Measurements from ENCODE around the gene LYRM7. TPM values are rescaled to one million over a fixed set of nuclear protein-coding genes. Genes with fewer than 3 reads are reported as not detected.
"Not testable (repeated sequence)": the region's sequence is repeated elsewhere in the genome, so short reads cannot be mapped to it uniquely, and the experiment has no call there.

Gene LYRM7
- total RNA-seq, 1 donor from 2014 or later = 5.3 TPM

DNA sequence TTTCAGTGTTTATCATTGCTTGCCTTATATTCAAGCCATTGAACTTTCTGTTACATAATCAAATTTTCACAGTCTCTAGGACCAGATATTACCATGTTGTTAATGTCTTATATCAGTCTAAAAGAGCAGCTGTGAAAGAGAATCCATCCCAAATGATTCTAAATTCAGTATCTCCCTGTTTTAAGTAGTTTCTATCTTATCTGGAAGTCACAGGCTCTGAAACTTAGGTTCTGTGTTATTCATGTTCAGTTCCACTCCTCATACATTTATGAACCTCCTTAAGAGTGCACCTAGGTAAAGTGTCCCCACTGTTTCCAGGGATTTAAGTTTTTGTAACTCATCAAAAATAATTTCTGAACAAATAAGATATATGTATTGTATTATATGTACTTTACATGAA is 9.7 kb downstream of the LYRM7 start:
- ATAC-seq = no peak

DNA sequence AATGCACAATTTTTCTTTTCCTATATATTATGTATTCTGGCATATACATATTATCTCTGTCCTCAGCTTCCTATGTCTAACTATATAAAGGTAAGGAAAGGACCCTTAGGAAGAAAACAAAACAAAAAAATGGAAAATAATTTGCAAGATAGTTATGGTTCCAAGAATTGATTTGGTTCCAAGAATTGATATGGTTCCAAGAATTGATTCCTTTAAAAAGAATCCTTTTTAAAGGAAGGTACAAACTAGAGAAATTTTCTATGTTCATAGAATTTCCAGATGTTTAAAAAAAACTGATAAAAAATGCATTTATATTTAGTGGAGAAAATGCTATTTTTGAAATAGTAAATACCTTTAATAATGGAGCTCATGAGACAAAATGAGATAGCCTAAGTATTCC is 12.1 kb downstream of the LYRM7 start:
- no peak for ATAC-seq

DNA sequence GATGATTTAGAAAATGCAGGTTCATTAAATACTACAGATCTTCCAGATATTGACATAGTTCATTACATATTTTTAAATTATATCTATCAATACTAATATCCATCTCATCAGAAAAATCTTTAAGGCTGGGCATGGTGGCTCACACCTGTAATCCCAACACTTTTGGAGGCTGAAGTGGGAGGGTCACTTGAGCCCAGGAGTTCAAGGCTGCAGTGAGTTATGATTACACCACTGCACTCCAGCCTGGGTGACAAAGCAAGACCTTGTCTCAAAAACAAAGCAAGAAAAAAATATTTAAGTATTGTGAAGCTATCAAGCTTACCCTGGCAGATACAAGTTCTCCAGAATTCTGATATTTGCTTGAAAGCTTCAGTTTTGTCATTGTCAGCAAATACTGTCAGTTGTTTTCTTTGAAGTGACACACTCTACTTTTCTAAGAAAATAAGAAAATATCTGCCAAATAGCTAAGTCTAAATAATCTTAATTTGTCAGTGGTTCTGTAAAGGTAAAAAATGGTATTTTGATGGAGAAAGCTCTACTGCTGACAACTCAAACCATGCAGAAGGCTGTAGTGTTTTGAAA is 14.9 kb downstream of the LYRM7 start:
- ATAC-seq = no peak

DNA sequence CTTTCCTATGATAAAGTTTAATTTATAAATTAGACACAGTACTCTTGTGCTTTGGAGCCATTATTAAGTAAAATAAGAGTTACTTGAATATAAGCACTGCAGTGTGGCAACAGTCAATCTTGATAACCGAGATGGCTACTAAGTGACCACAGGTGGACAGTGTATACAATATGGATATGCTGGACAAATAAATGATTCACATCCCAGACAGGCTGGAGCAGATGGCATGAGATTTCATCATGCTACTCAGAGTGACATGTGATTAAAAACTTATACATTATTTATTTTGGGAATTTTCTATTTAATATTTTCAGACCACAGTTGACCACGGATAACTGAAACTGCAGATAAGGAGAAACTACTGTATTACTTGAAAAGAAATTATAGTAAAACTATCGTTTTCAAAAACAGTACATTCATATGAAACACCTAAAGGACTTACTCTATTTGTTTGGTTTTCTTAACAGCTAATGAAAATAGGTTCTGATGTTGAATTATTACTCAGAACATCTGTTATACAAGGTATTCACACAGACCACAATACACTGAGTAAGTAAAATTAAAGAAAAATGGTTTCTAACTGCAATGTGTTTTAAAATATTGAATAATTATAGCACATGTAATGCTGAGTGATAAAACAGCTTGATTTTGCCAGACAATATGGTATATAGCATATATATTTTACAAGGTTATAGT is 16.0 kb downstream of the LYRM7 start:
- no peak for ATAC-seq

DNA sequence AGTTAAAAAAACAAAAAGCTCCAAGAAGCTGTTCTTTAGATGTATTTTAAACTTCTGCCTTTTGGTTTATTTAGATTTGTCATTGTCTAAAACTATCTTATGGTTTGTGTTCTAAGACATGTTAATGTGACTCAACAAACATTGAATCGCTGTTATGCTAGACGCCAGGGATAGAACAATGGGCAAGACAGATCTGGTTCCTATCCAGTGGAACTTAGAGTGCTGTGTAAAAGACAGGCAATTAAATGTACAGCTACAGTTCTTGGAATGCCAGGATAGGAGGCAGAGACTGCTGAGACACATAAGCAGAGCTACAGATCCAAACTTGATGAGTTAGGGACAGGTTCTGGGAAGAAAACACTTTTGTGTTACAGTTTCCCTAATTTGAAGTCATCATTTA is 22.4 kb downstream of the LYRM7 start:
- no peak for ATAC-seq

DNA sequence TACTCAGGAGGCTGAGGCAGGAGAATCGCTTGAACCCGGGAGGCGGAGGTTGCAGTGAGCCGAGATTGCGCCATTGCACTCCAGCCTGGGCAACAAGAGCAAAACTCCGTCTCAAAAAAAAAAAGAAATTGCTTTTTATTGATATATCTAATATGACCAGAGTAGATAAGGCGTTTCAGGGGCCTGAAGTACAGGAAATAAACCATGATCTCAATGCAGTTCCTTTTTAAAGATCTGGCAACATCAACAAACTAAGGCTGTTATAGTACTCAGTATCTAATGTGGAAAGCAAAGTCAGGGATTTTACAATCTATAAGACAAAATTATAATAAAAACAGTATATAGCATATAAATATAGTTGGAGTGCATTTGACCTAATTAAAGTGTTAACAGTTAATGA is 23.2 kb downstream of the LYRM7 start:
- not testable (repeated sequence) for ATAC-seq

DNA sequence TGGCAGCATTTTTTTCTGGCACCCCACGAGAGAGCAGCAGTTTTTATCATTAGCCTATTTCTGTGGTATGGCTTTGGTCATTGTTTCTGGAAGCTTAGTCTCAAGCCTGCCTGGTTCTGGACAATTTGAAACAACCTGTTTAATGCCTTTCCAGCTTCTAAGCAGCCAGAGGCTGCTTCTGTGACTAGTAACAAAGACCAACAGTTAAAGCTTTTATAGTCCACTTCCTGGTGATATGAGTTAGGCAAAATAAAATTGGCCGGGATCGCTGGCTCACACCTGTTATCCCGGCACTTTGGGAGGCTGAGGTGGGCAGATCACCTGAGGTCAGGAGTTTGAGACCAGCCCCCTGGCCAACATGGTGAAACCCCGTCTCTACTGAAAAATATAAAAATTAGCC is 24.0 kb downstream of the LYRM7 start:
- ATAC-seq = no peak

DNA sequence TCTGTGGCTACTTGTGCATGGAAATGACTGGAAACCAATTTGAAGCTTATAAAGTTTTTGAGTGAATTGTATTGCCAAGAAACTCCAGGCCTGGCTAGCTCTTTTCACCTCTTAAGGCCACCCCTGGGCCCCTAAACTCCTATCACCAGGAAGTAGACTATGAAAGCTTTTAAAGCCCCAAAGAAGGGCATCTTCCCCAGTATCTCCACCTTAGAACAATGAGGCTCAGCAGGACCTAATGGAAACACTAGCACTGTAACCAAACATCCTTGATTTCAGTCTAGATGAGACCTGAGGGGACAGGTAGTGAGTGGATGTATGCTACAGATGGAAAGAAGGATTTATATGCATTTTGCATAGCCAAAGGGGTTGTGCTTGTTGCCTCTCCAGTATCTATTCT is 25.0 kb downstream of the LYRM7 start:
- ATAC-seq = no peak

DNA sequence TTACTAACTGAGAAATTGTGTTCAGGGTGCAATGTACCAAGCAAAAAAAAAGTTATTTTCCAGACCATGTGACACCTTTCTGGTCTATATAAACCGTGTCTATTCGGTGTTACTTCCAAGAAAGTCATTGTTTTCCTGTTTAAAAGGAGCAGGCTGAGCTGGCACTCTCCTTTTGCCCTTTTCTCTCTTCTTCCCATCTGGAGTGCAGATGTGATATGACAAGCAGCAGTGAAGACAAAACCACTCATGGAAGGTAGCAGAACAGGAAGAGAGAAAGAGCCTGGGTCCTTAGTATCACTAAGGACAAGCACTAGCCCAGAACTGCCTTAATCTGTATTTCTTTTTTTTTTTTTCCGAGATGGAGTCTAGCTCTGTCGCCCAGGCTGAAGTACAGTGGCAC is 25.6 kb downstream of the LYRM7 start:
- no peak for ATAC-seq

DNA sequence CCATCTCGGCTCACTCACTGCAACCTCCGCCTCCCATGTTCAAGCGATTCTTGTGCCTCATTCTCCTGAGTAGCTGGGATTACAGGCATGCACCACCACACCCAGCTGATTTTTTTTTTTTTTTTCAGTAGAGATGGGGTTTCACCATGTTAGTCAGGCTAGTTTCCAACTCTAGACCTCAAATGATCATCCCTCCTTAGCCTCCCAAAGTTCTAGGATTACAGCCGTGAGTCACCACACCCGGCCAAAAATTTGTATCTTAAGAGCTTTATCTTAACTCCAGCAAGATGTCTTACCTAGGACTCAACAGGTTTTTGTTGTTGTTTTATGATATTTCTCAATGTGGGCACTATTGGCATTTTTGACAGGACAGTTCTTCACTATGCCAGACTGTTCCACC is 27.9 kb downstream of the LYRM7 start:
- no peak for ATAC-seq

DNA sequence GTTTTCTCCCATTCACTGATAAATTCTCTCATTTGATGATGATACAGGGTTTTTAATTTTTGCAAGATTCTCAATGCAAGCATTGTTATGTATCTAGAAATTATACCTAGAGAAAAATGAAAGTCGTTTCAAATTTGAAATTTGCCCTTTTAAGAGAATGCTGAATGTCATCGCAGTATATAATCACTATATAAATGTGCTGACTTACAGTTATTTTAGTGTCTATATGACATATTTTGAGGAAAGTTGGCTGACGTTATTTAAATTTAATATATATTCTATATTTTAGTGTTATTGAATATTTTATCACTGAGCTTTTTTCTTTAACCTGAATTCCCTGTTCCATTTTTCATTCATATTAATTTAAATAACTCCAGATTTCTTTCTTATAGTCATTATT is 29.8 kb downstream of the LYRM7 start:
- ATAC-seq = no peak

DNA sequence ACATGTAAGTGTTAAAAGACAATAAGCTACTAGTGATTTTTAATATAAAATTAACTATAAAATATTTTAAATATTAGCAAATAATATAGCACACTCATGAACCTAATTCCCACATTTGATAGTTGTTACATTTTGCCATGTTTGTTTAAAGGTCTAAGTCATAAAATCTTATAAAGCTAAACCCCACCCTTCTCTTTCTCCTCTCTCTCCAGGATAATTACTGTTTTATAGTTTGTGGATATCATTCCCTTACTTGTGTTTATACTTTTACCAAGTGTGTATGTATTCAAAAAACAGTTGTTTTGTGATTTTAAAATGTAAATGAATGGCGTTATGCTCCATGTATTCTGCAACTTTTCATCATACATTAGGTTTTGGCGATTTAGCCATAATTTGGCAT is 34.2 kb downstream of the LYRM7 start:
- ATAC-seq = no peak

DNA sequence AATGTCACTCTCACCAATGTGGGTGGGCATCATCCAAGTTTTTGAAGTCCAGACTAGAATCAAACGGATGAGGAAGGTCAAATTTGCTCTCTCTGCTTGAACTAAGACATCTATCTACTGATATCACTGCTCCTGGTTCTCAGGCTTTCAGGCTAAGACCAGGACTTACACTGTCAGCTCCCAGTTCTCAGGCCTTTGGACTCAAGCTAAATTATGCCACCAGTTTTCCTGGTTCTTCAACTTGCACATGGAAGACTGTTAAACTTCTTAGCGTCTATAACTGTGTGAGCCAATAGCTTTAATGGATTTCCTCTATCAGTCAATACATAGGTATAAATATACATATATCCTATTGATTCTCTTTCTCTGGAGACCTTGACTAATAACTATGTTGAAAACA is 35.3 kb downstream of the LYRM7 start:
- ATAC-seq = no peak

DNA sequence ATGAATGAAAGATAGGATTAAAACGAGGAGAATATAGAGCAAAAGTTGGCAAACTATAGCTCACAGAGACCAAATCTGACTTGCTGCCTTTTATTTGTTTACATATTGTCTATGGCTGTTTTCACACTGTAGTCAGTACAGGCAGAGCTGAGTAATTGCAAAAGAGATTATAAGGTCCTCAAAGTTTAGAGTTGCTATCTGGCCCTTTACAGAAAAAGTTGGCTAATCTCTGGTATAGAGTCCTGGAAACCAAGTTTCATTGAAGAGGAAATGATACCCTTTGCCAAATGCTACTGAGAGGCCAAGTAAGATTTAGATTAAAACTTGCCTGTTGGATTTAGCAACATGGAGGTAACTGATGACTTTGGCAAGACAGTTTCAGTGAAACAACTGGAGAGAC is 36.0 kb downstream of the LYRM7 start:
- ATAC-seq = no peak

DNA sequence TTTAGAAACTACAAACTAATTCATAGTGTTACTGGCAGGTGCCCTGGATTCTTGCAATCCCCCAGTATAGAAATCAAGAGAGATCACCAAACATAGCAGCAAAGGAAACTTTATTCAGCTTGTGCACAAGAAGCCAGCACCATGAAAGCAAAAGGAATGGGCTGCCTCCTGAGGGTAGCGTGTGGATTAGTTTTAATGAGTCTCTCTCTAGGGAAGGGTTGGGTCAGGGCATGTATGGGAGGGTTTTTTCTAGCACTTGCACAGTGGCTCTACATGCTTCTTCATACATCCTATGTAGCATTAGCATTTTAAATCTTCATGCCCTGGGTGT is 38.4 kb downstream of the LYRM7 start:
- ATAC-seq = no peak

DNA sequence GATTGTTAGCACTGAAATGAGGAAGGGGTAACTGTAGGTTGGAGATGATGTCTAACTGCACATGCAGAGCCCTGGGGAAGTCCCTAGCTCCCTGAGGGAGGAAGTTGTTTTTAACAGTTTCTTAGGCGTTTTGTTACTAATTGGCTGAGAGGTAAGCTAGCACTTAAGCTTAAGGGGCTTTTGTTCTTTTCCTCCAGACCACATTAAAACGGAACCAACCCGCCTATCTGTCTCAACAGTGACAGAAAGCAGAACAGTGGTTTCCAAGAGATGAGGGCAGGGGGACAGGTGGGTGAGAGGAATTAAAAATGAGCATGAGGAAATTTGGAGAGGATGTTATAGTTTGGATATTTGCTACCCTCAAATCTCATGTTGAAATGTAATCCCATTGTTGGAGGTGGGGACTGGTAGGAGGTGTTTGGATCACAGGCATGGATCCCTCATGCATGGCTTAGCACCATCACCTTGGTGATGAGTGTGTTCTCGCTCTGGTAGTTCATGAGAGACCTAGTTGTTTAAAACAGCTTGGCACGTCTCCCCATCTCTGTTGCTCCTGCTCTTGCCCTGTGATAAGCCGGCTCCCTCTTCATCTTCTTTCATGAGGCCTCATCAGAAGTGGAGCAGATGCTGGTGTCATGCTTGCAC is 38.9 kb downstream of the LYRM7 start:
- peak; percentile 81 for ATAC-seq

DNA sequence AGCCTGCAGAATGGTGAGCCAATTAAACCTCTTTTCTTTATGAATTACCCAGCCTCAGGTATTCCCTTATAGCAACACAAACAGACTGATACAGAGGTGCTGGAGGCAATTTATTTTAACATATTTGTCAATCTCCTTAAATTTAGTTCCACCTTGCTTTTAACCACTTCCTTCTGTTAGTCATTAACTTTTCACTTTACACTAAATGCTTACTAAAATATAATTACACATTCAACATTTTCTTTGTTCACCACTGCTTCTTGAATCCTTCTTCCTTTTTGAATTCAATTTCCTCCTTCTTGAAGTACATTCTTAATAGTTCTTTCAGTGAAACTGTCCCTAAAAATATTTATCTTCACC is 39.4 kb downstream of the LYRM7 start:
- no peak for ATAC-seq

DNA sequence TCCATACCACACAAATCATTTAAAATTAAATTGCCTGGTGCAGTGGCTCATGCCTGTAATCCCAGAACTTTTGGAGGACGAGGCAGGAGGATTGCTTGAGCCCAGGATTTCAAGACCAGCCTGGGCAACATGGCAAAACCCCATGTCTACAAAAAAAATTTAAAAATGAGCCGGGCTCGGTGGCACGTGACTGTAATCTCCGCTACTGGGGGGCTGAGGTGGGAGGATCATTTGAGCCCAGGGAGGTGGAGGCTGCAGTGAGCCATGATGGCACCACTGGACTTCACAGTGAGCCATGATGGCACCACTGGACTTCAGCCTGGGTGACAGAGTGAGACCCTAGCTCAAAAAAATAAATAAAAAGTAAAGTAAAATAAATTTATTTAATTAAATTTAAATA is 40.9 kb downstream of the LYRM7 start:
- no peak for ATAC-seq

DNA sequence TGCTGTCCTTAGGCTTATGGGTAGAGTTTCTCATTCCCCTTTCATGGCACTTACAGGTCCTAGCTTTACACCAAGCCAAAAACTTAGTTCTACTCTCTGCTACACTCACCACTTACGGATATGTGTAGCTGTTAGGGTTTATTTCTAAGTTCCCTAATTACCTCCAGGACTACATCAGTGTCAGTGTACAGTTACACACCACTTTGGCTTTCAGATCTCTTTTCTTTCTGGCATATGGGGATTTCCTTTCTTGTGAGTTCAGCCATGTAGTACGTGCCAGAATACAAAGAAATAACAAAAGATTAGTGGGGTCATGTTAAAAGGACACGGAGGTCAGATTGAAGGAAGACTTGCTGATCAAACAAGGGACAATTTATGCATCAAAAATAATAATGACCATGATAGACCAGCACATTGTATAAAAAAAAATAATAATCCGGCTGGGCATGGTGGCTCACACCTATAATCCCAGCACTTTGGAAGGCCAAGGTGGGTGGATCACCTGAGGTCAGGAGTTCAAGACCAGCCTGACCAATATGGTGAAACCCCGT is 41.8 kb downstream of the LYRM7 start:
- no peak for ATAC-seq

DNA sequence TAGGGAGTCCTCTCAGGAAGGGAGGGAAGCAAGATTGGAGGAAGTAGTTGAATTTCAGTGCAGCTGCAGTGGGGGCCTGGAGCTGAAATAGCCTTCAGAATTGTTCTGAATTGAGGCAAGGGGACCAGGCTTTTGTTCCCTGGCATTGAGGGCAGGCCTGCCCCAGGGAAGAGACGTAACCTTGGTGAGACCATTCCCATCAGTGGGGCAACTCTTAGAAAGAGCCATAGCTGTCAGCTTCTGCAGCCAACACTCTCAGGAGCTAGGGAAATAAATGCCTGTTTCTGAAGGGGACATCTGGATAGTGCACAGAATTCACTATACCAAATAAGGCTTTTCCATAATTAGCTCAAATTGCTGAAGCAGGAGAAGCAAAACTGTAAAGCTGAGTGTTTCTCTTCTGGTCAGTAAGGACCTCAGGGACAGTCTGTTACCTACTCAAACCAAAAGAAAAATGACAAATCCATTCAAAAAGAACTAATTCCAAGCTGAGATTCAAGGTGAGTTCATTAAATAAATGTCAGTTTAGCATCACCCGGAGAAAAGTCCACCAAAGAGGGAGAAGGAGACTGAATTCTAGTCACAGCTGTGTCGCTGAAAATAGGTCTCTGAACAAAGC is 44.0 kb downstream of the LYRM7 start:
- ATAC-seq = no peak

DNA sequence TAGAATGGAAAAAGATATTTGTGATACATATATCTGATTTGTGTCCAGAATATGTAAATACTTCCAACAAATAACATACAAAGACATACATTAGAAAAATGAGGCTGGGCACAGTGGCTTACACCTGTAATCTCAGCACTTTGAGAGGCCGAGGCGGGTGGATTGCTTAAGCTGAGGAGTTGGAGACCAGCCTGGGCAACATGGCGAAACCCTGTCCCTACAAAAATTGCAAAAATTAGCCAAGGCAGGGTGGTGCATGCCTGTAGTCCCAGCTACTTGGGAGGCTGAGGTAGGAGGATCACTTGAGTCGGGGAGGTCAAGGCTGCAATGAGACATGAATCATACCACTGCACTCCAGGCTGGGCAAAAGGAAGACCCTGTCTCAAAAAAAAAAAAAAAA is 47.0 kb downstream of the LYRM7 start:
- no peak for ATAC-seq

DNA sequence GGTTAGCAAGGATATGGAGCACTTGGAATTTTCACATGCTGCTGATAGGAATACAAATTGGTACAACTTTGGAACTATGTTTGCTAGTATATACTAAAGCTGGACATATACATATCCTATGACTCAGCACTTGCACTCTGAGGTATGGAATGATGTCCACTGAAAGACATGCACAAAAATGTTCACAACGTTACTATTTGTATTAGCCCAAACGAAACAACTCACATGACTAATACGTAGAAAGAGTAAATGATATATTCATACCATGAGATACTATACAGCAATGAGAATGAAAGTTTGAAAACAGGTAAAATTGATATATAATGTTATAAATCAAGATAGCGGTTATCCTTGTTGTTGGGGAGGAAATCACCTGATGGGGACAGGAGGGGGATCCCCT is 47.6 kb downstream of the LYRM7 start:
- ATAC-seq = no peak

DNA sequence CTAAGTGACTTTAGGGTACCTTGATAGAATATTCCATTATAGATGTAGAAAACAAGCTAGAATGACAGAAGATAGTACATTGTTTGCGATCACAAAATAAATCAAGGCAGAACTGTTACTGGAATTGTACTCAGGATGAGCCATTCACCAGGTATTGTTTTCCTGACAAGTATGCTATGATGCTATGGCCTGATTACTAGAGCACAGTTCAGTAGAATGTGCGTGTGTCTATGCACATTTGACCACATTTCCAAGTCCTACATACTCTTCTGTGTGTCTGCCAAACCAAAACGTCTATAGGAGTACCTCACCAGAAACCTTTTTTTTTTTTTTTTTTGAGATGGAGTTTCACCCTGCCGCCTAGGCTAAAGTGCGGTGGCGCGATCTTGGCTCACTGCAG is 49.8 kb downstream of the LYRM7 start:
- ATAC-seq = no peak

Data from esophagus mucosa (tissue), 1 donor.